ENCODE measurements around the gene GLG1.
A peak's percentile ranks its signal among the peaks of the same experiment; 100 is the strongest.
"Not testable (repeated sequence)": the region's sequence is repeated elsewhere in the genome, so short reads cannot be mapped to it uniquely, and the experiment has no call there.

The GLG1 gene

GRCh38 chr16:74542911-74543578 is 63.9 kb downstream of the GLG1 start:
- DNase-seq; intact Hi-C loops (cut with DNase I): not testable (repeated sequence)

- DNase-seq; intact Hi-C loops (cut with DNase I): not testable (repeated sequence)
These were observed 66.3 kb downstream of the GLG1 start for GRCh38 chr16:74540663-74541062.

GRCh38 chr16:74538801-74539200 is 68.1 kb downstream of the GLG1 start:
- DNase-seq; intact Hi-C loops (cut with DNase I): not testable (repeated sequence)

- intact Hi-C loops (cut with DNase I); DNase-seq: not testable (repeated sequence)
These were observed 69.2 kb downstream of the GLG1 start for GRCh38 chr16:74537746-74538145.

GRCh38 chr16:74534650-74535049 is 72.3 kb downstream of the GLG1 start:
- DNase-seq; intact Hi-C loops (cut with DNase I): not testable (repeated sequence)

GRCh38 chr16:74524926-74525325 is 82.0 kb downstream of the GLG1 start:
- intact Hi-C loops (cut with DNase I) = no loop called here
- DNase-seq = no peak

- intact Hi-C loops (cut with DNase I) = no loop called here
- DNase-seq = no peak
These were observed 82.8 kb downstream of the GLG1 start for GRCh38 chr16:74524117-74524516.

GRCh38 chr16:74523706-74524105 is 83.2 kb downstream of the GLG1 start:
- DNase-seq; intact Hi-C loops (cut with DNase I): not testable (repeated sequence)

- intact Hi-C loops (cut with DNase I) = no loop called here
These were observed 84.8 kb downstream of the GLG1 start for GRCh38 chr16:74522160-74522559.

GRCh38 chr16:74521691-74522090 is 85.2 kb downstream of the GLG1 start:
- DNase-seq = peak in 7 of 10 donors; percentile 19 to 88 (median 39)
- intact Hi-C loops (cut with DNase I) = no loop called here

More at GRCh38 chr16:74522160-74522559, 84.8 kb downstream of the GLG1 start:
- no peak for DNase-seq

GRCh38 chr16:74518934-74519333 is 88.0 kb downstream of the GLG1 start:
- intact Hi-C loops (cut with DNase I); DNase-seq: not testable (repeated sequence)

- DNase-seq = no peak
- intact Hi-C loops (cut with DNase I) = no loop called here
These were observed 95.0 kb downstream of the GLG1 start for GRCh38 chr16:74511961-74512360.

GRCh38 chr16:74505011-74505410 is 101.9 kb downstream of the GLG1 start:
- intact Hi-C loops (cut with DNase I) = no loop called here

GRCh38 chr16:74503412-74503811 is 103.5 kb downstream of the GLG1 start:
- DNase-seq = no peak
- intact Hi-C loops (cut with DNase I) = no loop called here

More at GRCh38 chr16:74505011-74505410, 101.9 kb downstream of the GLG1 start:
- no peak for DNase-seq

- peak in 1 of 10 donors; percentile 19 for DNase-seq
- intact Hi-C loops (cut with DNase I) = loop anchor here (2.0 kb wide), 1 partner anchor 21 kb away; no protein-coding TSS in a partner anchor
These were observed 105.1 kb downstream of the GLG1 start for GRCh38 chr16:74501484-74502478.

GRCh38 chr16:74500907-74501306 is 106.0 kb downstream of the GLG1 start:
- intact Hi-C loops (cut with DNase I) = loop anchor here (2.0 kb wide), 1 partner anchor 20 kb away; no protein-coding TSS in a partner anchor
- DNase-seq = no peak

- DNase-seq = peak in 1 of 10 donors; percentile 55
- intact Hi-C loops (cut with DNase I) = no loop called here
These were observed 107.8 kb downstream of the GLG1 start for GRCh38 chr16:74499114-74499513.

- DNase-seq = no peak
- intact Hi-C loops (cut with DNase I) = no loop called here
These were observed 109.2 kb downstream of the GLG1 start for GRCh38 chr16:74497761-74498160.

GRCh38 chr16:74496054-74496453 is 110.9 kb downstream of the GLG1 start:
- intact Hi-C loops (cut with DNase I) = no loop called here
- no peak for DNase-seq

GRCh38 chr16:74492976-74493375 is 113.9 kb downstream of the GLG1 start:
- no peak for DNase-seq
- intact Hi-C loops (cut with DNase I) = no loop called here

Measured in posterior cingulate gyrus (tissue), 11 donors.